ENCODE measurements around the gene DLGAP4. TPM values are rescaled to one million over a fixed set of nuclear protein-coding genes. Genes with fewer than 3 reads are reported as not detected.

Gene DLGAP4
- total RNA-seq, 4 donors from 2014 or later, result 33.5 to 159 (median 56.6) TPM

GRCh38 chr20:36351937-36352336 lies 45.8 kb downstream of the DLGAP4 start:
- in situ Hi-C loops (cut with MboI; ENCODE audit: low pct_ligation_motif_present in 1 of 4, low pct_unique_long_range_greater_than_20kb in 1 of 4, low sequenced_read_pairs in 3 of 4) (no loop called here), intact Hi-C loops (cut with DNase I; ENCODE audit: low total_unique reads) (no loop called here)
- 77 to 83% methylated on average over 4 to 6 of the region's 6 CpGs for WGBS, 2 donors (ENCODE audit: low coverage in 1 of 2)

GRCh38 chr20:36352843-36353553 lies 46.9 kb downstream of the DLGAP4 start:
- Histone ChIP-seq H3K9me3 (no peaks in the 10 kb centered on the region), H3K27ac (no peak overlapping the region), H3K4me3 (no peak overlapping the region), H3K27me3 (no peaks in the 10 kb centered on the region), H3K36me3 (no peaks in the 10 kb centered on the region), H3K4me1 (no peaks in the 10 kb centered on the region)
- DNase-seq, result no peak
- no peak for TF ChIP-seq EP300 (IDR thresholded peaks at IDR 0.05; ENCODE audit: low read depth)
- TF ChIP-seq POLR2A (IDR thresholded peaks at IDR 0.05), result no peak
- no peak for TF ChIP-seq CTCF (IDR thresholded peaks at IDR 0.05)
- no peak for TF ChIP-seq POLR2AphosphoS5 (IDR thresholded peaks at IDR 0.05)
- WGBS, 2 donors (ENCODE audit: low coverage in 1 of 2), result 67% methylated on average over 11 of the region's 11 CpGs; no CpG with 5 or more reads in 1 of the 2 donors
- in situ Hi-C loops (cut with MboI; ENCODE audit: low pct_ligation_motif_present in 1 of 4, low pct_unique_long_range_greater_than_20kb in 1 of 4, low sequenced_read_pairs in 3 of 4) (no loop called here), intact Hi-C loops (cut with DNase I; ENCODE audit: low total_unique reads) (no loop called here)

More at GRCh38 chr20:36351937-36352336, 45.8 kb downstream of the DLGAP4 start:
- Histone ChIP-seq H3K4me3 (no peak overlapping the region), H3K27ac (no peak overlapping the region), H3K4me1 (no peaks in the 10 kb centered on the region), H3K27me3 (no peaks in the 10 kb centered on the region), H3K36me3 (no peaks in the 10 kb centered on the region), H3K9me3 (no peaks in the 10 kb centered on the region)
- TF ChIP-seq POLR2AphosphoS5 (IDR thresholded peaks at IDR 0.05) (no peak), CTCF (IDR thresholded peaks at IDR 0.05) (no peak), POLR2A (IDR thresholded peaks at IDR 0.05) (no peak), EP300 (IDR thresholded peaks at IDR 0.05; ENCODE audit: low read depth) (no peak)
- DNase-seq, result no peak

GRCh38 chr20:36353740-36354139 lies 47.6 kb downstream of the DLGAP4 start:
- DNase-seq, result no peak
- no peaks in the 10 kb centered on the region for H3K27me3 ChIP-seq
- no peaks in the 10 kb centered on the region for H3K36me3 ChIP-seq
- H3K9me3 ChIP-seq, result no peaks in the 10 kb centered on the region
- 50% methylated on average over 9 of the region's 9 CpGs; no CpG with 5 or more reads in 1 of the 2 donors for WGBS, 2 donors (ENCODE audit: low coverage in 1 of 2)
- no peak overlapping the region for H3K4me3 ChIP-seq
- no peak overlapping the region for H3K27ac ChIP-seq
- intact Hi-C loops (cut with DNase I; ENCODE audit: low total_unique reads), result no loop called here
- no peaks in the 10 kb centered on the region for H3K4me1 ChIP-seq
- in situ Hi-C loops (cut with MboI; ENCODE audit: low pct_ligation_motif_present in 1 of 4, low pct_unique_long_range_greater_than_20kb in 1 of 4, low sequenced_read_pairs in 3 of 4), result no loop called here
- no peak for TF ChIP-seq POLR2A (IDR thresholded peaks at IDR 0.05)
- TF ChIP-seq CTCF (IDR thresholded peaks at IDR 0.05), result no peak
- TF ChIP-seq POLR2AphosphoS5 (IDR thresholded peaks at IDR 0.05), result no peak
- no peak for TF ChIP-seq EP300 (IDR thresholded peaks at IDR 0.05; ENCODE audit: low read depth)

- H3K27ac ChIP-seq, result no peak overlapping the region
- H3K4me1 ChIP-seq, result no peaks in the 10 kb centered on the region
- no peak overlapping the region for H3K4me3 ChIP-seq
- WGBS, 2 donors (ENCODE audit: low coverage in 1 of 2), result 83 to 93% methylated on average over 3 to 5 of the region's 5 CpGs
- intact Hi-C loops (cut with DNase I; ENCODE audit: low total_unique reads) (no loop called here), in situ Hi-C loops (cut with MboI; ENCODE audit: low pct_ligation_motif_present in 1 of 4, low pct_unique_long_range_greater_than_20kb in 1 of 4, low sequenced_read_pairs in 3 of 4) (no loop called here)
- no peak for TF ChIP-seq POLR2AphosphoS5 (IDR thresholded peaks at IDR 0.05)
- no peak for TF ChIP-seq EP300 (IDR thresholded peaks at IDR 0.05; ENCODE audit: low read depth)
- TF ChIP-seq POLR2A (IDR thresholded peaks at IDR 0.05), result no peak
- no peak for TF ChIP-seq CTCF (IDR thresholded peaks at IDR 0.05)
- H3K9me3 ChIP-seq, result no peaks in the 10 kb centered on the region
- no peak for DNase-seq
- H3K36me3 ChIP-seq, result no peaks in the 10 kb centered on the region
- no peaks in the 10 kb centered on the region for H3K27me3 ChIP-seq
These were observed 49.5 kb downstream of the DLGAP4 start for GRCh38 chr20:36355469-36356171.
